Embryonic facial prominence (tissue), 1 donor: ENCODE data around the gene AGTR1.
"Not testable (repeated sequence)": the region's sequence is repeated elsewhere in the genome, so short reads cannot be mapped to it uniquely, and the experiment has no call there.

ENCODE experiments used
- DNase-seq: peaks from one replicate; pipeline ENCODE4 v3.0.0-alpha.2; 2016; ENCODE audit errors: extremely low spot score

The AGTR1 gene

GRCh38 chr3:148758303-148758884 lies 60.7 kb downstream of the AGTR1 start:
- DNase-seq, result peak; percentile 40

DNA sequence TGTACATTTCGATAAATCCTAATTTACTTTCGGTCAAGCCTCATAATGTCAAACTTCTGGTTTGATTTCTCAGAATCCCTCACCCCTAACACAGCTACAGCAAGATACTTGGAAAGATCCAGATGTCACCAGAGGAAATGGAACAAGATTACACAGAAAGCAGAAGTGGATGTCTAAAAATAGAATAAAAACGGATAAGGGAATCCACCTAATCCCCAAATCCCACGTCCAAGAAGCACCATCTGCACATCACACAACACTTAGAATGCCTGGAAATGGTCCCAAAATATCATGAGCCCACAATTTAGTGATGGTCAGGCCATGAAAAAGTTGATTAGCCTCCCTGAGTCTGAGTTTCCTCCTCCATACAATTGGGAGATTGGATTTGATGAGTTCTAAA lies 61.7 kb downstream of the AGTR1 start:
- no peak for DNase-seq

GRCh38 chr3:148763156-148763680 lies 65.5 kb downstream of the AGTR1 start:
- no peak for DNase-seq

GRCh38 chr3:148763986-148764935 lies 66.6 kb downstream of the AGTR1 start:
- DNase-seq, result no peak

- no peak for DNase-seq
Observed at GRCh38 chr3:148772361-148772760, 74.7 kb downstream of the AGTR1 start.

DNA sequence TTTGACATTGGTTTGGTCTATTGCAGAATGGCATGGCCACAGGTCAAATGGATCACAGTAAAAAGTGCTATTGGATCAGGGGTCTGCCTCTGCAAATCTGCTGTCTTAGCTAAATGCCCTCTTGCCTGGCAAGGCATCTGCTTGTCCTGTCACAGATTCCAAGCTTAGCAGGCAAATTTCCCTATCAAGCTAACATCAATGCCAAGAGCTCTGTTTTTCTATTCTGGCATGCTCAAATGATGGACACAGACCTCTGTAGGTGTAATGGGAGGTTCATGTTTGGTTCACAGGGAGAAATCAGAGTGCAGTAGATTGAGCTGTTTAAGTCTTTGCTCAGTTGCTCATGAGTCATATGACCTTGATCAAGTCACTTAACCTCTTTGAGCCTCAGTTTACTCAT lies 75.1 kb downstream of the AGTR1 start:
- DNase-seq, result no peak

DNA sequence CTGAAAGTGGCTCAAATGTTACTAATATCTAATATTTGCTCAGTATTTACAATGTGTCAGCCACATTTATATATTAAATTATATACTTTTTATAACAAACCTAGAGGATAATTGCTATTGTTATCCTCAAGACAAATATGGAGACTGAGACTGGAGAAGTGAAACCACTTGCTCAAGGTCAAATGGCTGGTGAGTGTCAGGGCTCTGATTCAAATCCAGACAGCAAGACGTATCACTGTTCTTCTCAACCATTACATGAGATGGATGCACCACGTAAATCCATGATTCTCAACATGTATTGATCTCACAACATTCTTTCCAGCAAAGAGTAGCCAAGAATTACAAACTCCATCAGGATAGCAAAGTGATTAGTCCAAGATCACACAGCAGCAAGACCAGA lies 76.1 kb downstream of the AGTR1 start:
- no peak for DNase-seq

- DNase-seq, result no peak
Observed at GRCh38 chr3:148778926-148779325, 81.2 kb downstream of the AGTR1 start.

DNA sequence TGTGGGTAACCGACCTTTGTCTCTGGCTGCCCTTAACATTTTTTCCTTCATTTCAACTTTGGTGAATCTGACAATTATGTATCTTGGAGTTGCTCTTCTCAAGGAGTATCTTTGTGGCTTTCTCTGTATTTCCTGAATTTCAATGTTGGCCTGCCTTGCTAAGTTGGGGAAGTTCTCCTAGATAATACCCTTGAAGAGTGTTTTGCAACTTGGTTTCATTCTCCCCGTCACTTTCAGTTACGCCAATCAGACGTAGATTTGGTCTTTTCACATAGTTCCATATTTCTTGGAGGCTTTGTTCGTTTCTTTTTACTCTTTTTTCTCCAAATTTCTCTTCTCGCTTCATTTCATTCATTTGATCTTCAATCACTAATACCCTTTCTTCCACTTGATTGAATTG lies 87.3 kb downstream of the AGTR1 start:
- not testable (repeated sequence) for DNase-seq

DNA sequence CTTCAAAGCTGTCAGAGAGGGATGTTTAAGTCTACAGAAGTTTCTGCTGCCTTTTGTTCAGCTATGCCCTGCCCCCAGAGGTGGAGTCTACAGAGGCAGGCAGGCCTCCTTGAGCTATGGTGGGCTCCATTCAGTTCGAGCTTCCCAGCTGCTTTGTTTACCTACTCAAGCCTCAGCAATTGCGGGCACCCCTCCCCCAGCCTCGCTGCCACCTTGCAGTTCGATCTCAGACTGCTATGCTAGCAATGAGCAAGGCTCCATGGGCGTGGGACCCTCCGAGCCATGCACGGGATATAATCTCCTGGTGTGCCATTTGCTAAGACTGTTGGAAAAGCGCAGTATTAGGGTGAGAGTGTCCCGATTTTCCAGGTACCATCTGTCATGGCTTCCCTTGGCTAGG lies 88.5 kb downstream of the AGTR1 start:
- not testable (repeated sequence) for DNase-seq

DNA sequence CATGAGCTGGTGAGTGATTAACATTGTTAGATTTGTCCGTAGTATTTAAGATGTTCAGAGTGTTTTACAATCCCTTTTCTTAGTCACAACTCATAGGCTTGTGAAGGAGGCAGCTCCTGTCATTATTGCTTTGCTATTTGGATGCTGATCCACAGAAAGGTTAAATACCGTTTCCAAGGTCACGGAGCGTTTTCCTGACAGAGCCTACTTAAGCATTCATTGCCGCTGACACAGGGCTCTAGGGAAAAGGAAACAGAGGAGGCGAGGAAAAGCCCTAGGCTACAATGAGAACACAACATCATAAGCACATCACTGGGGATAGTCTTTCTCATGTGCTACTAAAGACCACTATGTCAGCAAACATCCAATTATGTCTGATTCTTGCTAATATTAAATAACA lies 91.4 kb downstream of the AGTR1 start:
- DNase-seq, result no peak

DNA sequence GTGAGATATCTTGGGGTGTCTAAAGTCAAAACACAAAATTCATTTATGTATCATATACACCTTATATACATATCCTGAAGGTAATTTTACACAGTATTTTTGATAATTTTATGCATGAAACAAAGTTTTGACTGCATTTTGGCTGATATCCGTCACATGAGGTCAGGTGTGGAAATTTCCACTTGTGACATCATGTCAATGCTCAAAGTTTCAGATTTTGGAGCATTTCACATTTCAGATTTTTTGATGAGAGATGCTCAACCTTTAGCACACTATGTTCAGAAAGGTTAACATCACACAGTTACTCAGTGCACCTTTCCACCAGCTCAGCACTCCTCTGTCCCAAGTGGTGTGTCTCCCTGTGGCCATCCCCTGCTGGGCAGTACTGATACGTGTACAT lies 92.2 kb downstream of the AGTR1 start:
- DNase-seq, result no peak

- no peak for DNase-seq
Observed at GRCh38 chr3:148790370-148790769, 92.7 kb downstream of the AGTR1 start.

GRCh38 chr3:148790851-148791735 lies 93.4 kb downstream of the AGTR1 start:
- no peak for DNase-seq

DNA sequence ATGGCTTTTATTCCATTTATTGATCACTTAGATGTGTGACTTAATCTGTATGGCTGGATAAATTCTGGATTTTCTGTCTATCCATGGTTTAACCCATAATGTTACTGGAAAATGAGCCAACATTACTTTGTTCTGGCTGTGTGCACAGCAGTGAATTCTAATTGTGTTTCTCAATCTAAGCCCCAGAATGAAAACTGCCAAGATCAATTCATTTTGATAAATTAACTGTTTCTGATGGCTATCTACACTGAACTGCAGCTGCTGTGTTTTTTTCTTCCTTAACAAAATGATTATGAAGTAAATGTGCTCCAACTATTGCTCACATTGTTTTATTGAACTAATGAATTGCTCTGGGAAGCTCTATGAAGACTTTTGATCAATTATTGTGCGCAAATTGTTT lies 94.2 kb downstream of the AGTR1 start:
- no peak for DNase-seq

GRCh38 chr3:148792516-148792915 lies 94.8 kb downstream of the AGTR1 start:
- no peak for DNase-seq
